ENCODE data around the gene ATR. TPM values are rescaled to one million over a fixed set of nuclear protein-coding genes. Genes with fewer than 3 reads are reported as not detected.
A peak's percentile ranks its signal among the peaks of the same experiment; 100 is the strongest.
"Not testable (repeated sequence)": the region's sequence is repeated elsewhere in the genome, so short reads cannot be mapped to it uniquely, and the experiment has no call there.

Gene ATR
- total RNA-seq, 3 donors from 2014 or later (not counting 1 experiment from before 2014, with no cell fraction given): 39.9 to 47.9 (median 45.8) TPM

- Histone ChIP-seq H3K4me3 (ENCODE audit: low read length) (peak within 1 kb of the TSS; percentile 77), H3K27ac (ENCODE audit: low read length) (peak within 1 kb of the TSS; percentile 57), H3K27me3 (ENCODE audit: control insufficient read depth, insufficient read depth, low read length) (no peaks in the 10 kb centered on the region), H3K36me3 (ENCODE audit: control insufficient read depth, insufficient read depth, low read length) (no peaks in the 10 kb centered on the region), H3K9me3 (ENCODE audit: control insufficient read depth, insufficient read depth, low read length) (no peaks in the 10 kb centered on the region), H3K4me1 (ENCODE audit: control insufficient read depth, insufficient read depth, low read length) (peaks cover 6% of the 10 kb centered on the region)
- Mint-ChIP-seq H3K9me3 (no peaks in the 10 kb centered on the region), H3K4me1 (peaks cover 7 to 15% of the 10 kb centered on the region in 2 donors), H3K27me3 (ENCODE audit: low read depth in 2 of 2) (peaks cover 3 to 8% of the 10 kb centered on the region in 2 donors), H3K36me3 (no peaks in the 10 kb centered on the region), H3K27ac (peak within 1 kb of the TSS; percentile 60 to 95), H3K4me3 (peak within 1 kb of the TSS; percentile 99)
- under 1% methylated on average over 56 of the region's 56 CpGs for WGBS (ENCODE audit: insufficient coverage)
- DNase-seq (peak; percentile 87 to 90), ATAC-seq (peak; percentile 86 to 91 (median 90))
- intact Hi-C loops (cut with micrococcal nuclease): loop anchor here (1.0 kb wide), 1 partner anchor 18 kb away; the partner anchor contains the start of gene ATR
- no peak for TF ChIP-seq CTCF (IDR thresholded peaks at IDR 0.05)
Observed at GRCh38 chr3:142595951-142596725, 17.6 kb upstream of the ATR start, which contains the start of gene PLS1. Gene PLS1, plus strand, starts transcription at chr3:142596393. Its CDS starts 67,845 bp downstream, at chr3:142664238.

- Mint-ChIP-seq H3K27ac (peak overlapping the region; percentile 60 to 95), H3K36me3 (no peaks in the 10 kb centered on the region), H3K4me1 (peaks cover 7 to 15% of the 10 kb centered on the region in 2 donors), H3K9me3 (no peaks in the 10 kb centered on the region), H3K27me3 (ENCODE audit: low read depth in 2 of 2) (peaks cover 3 to 8% of the 10 kb centered on the region in 2 donors), H3K4me3 (peak overlapping the region; percentile 99)
- 31% methylated on average over 5 of the region's 7 CpGs for WGBS (ENCODE audit: insufficient coverage)
- H3K4me3 ChIP-seq (ENCODE audit: low read length): peak overlapping the region; percentile 77
- H3K36me3 ChIP-seq (ENCODE audit: control insufficient read depth, insufficient read depth, low read length): no peaks in the 10 kb centered on the region
- peaks cover 6% of the 10 kb centered on the region for H3K4me1 ChIP-seq (ENCODE audit: control insufficient read depth, insufficient read depth, low read length)
- ATAC-seq: no peak
- no peaks in the 10 kb centered on the region for H3K27me3 ChIP-seq (ENCODE audit: control insufficient read depth, insufficient read depth, low read length)
- no peaks in the 10 kb centered on the region for H3K9me3 ChIP-seq (ENCODE audit: control insufficient read depth, insufficient read depth, low read length)
- TF ChIP-seq CTCF (IDR thresholded peaks at IDR 0.05): no peak
- no peak for DNase-seq
- intact Hi-C loops (cut with micrococcal nuclease): no loop called here
- H3K27ac ChIP-seq (ENCODE audit: low read length): peak overlapping the region; percentile 57
Observed at GRCh38 chr3:142595581-142595950, 17.0 kb upstream of the ATR start.

- ATAC-seq: no peak
- no peaks in the 10 kb centered on the region for H3K9me3 Mint-ChIP-seq
- Histone ChIP-seq H3K27ac (ENCODE audit: low read length) (no peak overlapping the region), H3K9me3 (ENCODE audit: control insufficient read depth, insufficient read depth, low read length) (no peaks in the 10 kb centered on the region), H3K36me3 (ENCODE audit: control insufficient read depth, insufficient read depth, low read length) (no peaks in the 10 kb centered on the region), H3K27me3 (ENCODE audit: control insufficient read depth, insufficient read depth, low read length) (no peaks in the 10 kb centered on the region), H3K4me3 (ENCODE audit: low read length) (no peak overlapping the region), H3K4me1 (ENCODE audit: control insufficient read depth, insufficient read depth, low read length) (peaks cover 6% of the 10 kb centered on the region)
- DNase-seq: no peak
- peaks cover 7 to 15% of the 10 kb centered on the region in 2 donors for H3K4me1 Mint-ChIP-seq
- intact Hi-C loops (cut with micrococcal nuclease): no loop called here
- peaks cover 7 to 8% of the 10 kb centered on the region in 2 donors for H3K27me3 Mint-ChIP-seq (ENCODE audit: low read depth in 2 of 2)
- no CpG with 5 or more reads among the region's 1 CpG for WGBS (ENCODE audit: insufficient coverage)
- TF ChIP-seq CTCF (IDR thresholded peaks at IDR 0.05): no peak
- peak overlapping the region in 1 of 2 donors; percentile 60 for H3K27ac Mint-ChIP-seq
- no peaks in the 10 kb centered on the region for H3K36me3 Mint-ChIP-seq
- H3K4me3 Mint-ChIP-seq: peak overlapping the region; percentile 99
Observed at GRCh38 chr3:142595141-142595540, 16.6 kb upstream of the ATR start.

- H3K27me3 ChIP-seq (ENCODE audit: control insufficient read depth, insufficient read depth, low read length); H3K36me3 Mint-ChIP-seq; H3K27me3 Mint-ChIP-seq (ENCODE audit: low read depth in 2 of 2); intact Hi-C loops (cut with micrococcal nuclease); H3K27ac ChIP-seq (ENCODE audit: low read length); H3K4me3 ChIP-seq (ENCODE audit: low read length); H3K4me1 ChIP-seq (ENCODE audit: control insufficient read depth, insufficient read depth, low read length); H3K9me3 ChIP-seq (ENCODE audit: control insufficient read depth, insufficient read depth, low read length); H3K36me3 ChIP-seq (ENCODE audit: control insufficient read depth, insufficient read depth, low read length); DNase-seq; H3K4me3 Mint-ChIP-seq; H3K27ac Mint-ChIP-seq; H3K9me3 Mint-ChIP-seq; ATAC-seq: not testable (repeated sequence)
- peaks cover 7 to 15% of the 10 kb centered on the region in 2 donors for H3K4me1 Mint-ChIP-seq
- 96% methylated on average over 7 of the region's 7 CpGs for WGBS (ENCODE audit: insufficient coverage)
Observed at GRCh38 chr3:142592268-142592667, 13.7 kb upstream of the ATR start.

Measured in natural killer cell (primary cell).